Left ventricle myocardium superior (tissue), 1 donor: Measurements from ENCODE around the gene PON3. TPM values are rescaled to one million over a fixed set of nuclear protein-coding genes. Genes with fewer than 3 reads are reported as not detected.

ENCODE experiments used
- ATAC-seq: fragments of 200-7000 bp; cut with Tn5 transposase; one replicate; pipeline ENCODE4 v1.9.1; 2020; ENCODE audit warnings: mild to moderate bottlenecking, moderate library complexity
- DNase-seq: peaks from one replicate; pipeline ENCODE4 v3.0.0-alpha.2; 2020
- intact Hi-C: fragments of 100-400 bp; cut with micrococcal nuclease; formaldehyde crosslinking; loops from one replicate; pipeline ENCODE4 v1.11.0; 2022
- long read RNA-seq: library from polyadenylated mRNA; unstranded; transcript quantifications from one replicate; pipeline ENCODE4 v2.0.0, GENCODE V29; 2021
- total RNA-seq: library from RNA; stranded (reverse); fragmentation: NEBNext Ultra II Directional; extraction: Animal tissue kit (Norgen Biotek cat#: 25700); gene quantifications from one replicate; pipeline ENCODE4 v1.2.1, GENCODE V29; 2021
- donor health status: DM: no; HTN: yes; CAD: no; lungs with severe emphysema.

PON3 gene
- 0.77 TPM for total RNA-seq
- long read RNA-seq: 0 reads

DNA sequence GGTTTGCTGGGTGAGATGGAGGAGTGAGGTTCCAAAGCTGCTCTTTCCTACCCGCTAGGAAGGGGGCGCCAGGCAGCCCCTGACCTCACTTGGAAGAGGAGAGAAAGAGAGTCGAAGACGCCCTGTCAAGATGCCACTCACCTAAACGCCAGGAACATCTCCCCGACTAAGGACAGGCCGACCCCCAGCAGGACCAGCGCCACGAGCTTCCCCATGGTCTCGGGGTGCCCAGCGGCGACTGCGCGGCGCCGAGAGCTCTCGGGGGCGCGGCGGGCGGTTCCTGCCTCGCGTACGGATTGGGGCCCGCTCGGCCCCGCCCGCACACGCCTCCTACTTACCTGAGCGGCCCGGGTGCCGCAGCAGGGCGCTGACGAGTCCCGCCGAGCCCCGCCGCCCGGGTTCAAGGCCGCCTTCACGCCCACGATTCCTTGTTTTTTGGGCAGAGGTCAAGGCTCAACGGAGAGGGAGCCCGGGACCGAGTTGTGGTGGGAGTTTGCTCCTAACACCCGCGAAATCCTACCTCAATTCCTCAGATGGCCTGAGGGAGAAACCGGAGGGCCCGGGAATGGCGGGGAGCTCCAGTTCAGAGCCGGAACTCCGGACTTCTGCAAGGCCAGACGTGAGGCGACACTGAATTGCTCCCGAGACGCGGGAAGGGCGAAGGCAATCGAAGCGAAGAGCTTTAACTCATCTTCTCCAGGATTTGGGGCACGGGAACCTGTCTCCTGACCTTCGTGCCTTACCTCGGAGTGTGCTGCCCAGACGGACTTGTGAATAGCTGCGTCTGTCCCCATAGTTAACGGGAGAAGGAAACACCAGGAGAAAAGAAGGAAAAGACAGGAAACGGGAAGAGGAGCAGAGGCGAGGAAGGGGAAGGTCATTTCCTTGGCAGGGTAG is at the start of gene PON3:
PON3 (minus strand) TSS at position 240 of the 897 bp plus-strand sequence; CDS start at position 215, 25 bp downstream.
- ATAC-seq (peak; percentile 67), DNase-seq (peak; percentile 47)
- intact Hi-C loops: no loop called here

GRCh38 chr7:95444796-95445195 is 48.6 kb upstream of the PON3 start:
- intact Hi-C loops: no loop called here
- no peak for ATAC-seq
- DNase-seq: no peak

DNA sequence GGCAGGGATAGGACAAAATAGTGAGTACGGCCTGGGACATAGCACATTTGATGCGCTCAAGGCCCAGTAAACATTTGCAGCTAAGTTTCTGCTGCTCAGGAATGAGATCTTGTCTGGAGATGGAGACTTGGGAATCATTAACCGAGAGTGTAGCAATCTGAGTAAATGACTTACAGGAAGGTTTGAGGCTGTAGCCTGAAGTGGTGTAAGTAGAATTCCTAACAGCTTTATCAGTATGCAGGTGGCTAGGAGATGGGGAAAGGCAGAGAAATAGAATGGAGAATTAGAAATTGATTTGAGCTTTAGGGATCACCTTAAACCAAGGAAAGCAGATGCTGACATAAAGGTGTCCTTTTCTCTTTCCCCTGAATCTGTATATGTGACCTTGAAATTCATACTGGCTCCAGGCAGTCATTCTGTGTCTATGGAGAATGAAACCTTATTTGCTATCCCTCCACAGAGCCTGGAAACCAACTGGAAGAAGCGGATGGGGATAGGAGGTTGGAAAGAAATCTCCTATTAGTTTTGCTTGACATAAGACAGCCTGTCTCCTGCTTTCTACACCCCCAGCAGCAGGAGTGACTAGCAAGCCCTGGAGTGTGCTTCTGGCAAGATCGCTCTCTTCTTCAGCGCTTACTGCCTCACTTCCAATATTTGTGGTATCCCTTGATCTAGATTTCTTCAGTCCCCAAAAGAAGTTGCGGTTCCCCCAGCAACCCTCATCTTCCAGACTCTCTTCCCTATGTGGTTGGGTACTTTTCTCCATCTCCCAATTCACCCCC is 45.1 kb upstream of the PON3 start:
- no peak for DNase-seq
- intact Hi-C loops: no loop called here
- ATAC-seq: no peak

DNA sequence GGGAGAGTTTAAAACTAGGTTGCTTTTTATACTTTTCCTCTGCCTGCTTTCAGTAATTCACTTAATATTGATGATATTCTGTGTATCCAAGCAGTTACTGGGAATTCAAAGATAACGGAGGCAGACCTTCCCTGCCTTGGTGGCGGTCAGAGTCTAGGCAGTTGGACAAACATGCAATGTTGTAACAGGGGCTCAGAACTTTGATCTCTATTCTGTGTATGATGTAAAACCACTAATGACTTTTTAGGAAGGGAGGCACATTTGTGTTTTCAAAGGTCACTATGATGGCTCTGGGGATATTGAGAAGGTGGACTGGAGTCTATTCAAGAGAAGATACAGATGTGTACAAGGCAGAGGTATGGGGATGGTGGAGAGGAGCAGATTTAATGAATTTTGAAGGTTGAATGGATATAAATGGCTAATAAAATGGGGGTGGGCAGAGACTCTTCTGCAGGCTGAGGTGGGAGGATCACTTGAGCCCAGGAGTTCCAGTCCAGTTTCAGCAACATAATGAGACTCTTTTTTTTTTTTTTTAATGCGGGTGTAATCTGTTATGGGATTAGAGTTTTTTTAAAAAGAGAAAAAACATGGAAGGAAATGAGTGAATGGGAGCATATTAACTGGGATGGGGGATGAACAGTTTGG is 44.3 kb upstream of the PON3 start:
- ATAC-seq (no peak), DNase-seq (no peak)
- intact Hi-C loops: no loop called here

DNA sequence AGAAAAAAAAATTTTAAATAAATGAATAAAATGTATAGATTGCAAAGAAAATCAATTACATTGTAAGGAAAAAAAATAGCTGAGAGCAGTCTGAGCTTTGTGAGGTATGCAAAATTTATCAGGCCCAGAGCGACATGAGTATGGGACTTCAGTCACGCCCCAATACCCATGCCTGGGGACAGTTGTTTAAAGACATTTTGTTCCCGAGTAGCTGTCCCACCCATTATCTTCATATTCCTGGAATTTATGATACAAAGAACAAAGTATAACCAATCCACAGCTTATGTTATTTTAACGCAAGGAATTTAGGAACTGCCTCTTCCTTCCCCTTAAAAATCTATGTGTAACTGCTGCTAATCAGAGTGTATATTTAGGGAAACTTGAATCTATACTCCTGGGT is 40.2 kb upstream of the PON3 start:
- intact Hi-C loops: no loop called here
- DNase-seq (no peak), ATAC-seq (no peak)

DNA sequence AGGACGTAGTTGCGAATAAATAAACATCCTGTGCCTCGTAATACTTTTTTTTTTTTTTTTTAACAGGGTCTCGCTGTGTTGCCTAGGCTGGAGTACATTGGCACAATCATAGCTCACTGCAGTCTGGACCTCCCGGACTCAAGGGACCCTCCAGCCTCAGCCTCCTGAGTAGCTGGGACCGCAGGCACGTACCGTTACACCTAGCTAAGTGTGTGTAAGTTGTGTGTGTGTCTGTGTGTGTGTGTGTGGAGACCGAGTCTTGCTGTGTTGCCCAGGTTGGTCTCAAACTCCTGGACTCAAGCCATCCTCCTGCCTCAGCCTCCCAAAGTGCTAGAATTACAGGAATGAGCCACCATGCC is 39.2 kb upstream of the PON3 start:
- intact Hi-C loops: no loop called here
- ATAC-seq: no peak
- DNase-seq: peak; percentile 23

- DNase-seq (peak; percentile 93), ATAC-seq (peak; percentile 100)
- intact Hi-C loops: no loop called here
Observed at GRCh38 chr7:95434557-95435421, 38.6 kb upstream of the PON3 start, which contains the start of gene PON2. TSS of gene PON2 (minus strand) at chr7:95435028. CDS start at chr7:95434951, 77 bp downstream.

- intact Hi-C loops: no loop called here
- ATAC-seq: peak; percentile 6
- no peak for DNase-seq
Observed at GRCh38 chr7:95433952-95434556, 37.9 kb upstream of the PON3 start.

- no peak for DNase-seq
- no peak for ATAC-seq
- intact Hi-C loops: no loop called here
Observed at GRCh38 chr7:95433129-95433528, 37.0 kb upstream of the PON3 start.

- intact Hi-C loops: no loop called here
- ATAC-seq (no peak), DNase-seq (no peak)
Observed at GRCh38 chr7:95432606-95433005, 36.4 kb upstream of the PON3 start.

- DNase-seq (no peak), ATAC-seq (no peak)
- intact Hi-C loops: no loop called here
Observed at GRCh38 chr7:95430864-95431263, 34.7 kb upstream of the PON3 start.

DNA sequence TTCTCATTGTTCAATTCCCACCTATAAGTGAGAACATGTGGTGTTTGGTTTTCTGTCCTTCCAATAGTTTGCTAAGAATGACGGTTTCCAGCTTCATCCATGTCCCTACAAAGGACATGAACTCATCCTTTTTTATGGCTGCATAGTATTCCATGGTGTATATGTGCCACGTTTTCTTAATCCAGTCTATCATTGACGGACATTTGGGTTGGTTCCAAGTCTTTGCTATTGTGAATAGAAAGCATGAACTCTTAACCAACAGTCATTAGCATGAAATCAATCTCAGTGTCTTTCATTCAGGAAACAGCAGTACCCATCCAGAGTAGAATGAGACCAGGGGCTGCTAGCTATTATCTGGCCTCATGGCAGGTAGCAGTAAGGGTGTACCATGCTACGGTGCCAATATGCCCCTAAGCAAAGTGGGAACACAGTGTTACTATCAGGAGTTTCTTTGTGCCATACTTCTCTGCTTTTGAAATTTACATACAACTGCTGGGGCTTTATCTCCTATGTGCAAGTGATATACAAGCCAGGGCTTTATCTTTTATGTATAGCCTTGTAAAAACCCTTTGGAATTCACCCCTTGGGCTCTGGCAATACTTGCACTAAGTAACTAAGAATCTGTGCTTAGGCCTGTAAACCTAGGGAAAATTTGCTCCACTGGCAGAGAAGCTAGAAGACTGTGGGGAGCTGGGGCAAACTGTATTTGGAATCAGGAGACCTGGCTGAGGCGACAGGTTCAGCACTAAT is 33.2 kb upstream of the PON3 start:
- ATAC-seq (no peak), DNase-seq (no peak)
- intact Hi-C loops: no loop called here

GRCh38 chr7:95427914-95428516 is 31.8 kb upstream of the PON3 start:
- DNase-seq (no peak), ATAC-seq (no peak)
- intact Hi-C loops: no loop called here

- ATAC-seq (no peak), DNase-seq (no peak)
- intact Hi-C loops: no loop called here
Observed at GRCh38 chr7:95427166-95427565, 31.0 kb upstream of the PON3 start.

GRCh38 chr7:95425694-95426093 is 29.5 kb upstream of the PON3 start:
- intact Hi-C loops: no loop called here
- ATAC-seq (no peak), DNase-seq (no peak)

- intact Hi-C loops: no loop called here
- DNase-seq (no peak), ATAC-seq (no peak)
Observed at GRCh38 chr7:95424716-95425115, 28.5 kb upstream of the PON3 start.

- no peak for ATAC-seq
- DNase-seq: no peak
- intact Hi-C loops: no loop called here
Observed at GRCh38 chr7:95421847-95422444, 25.8 kb upstream of the PON3 start.
